ENCODE data around the gene MOB4.

MOB4 gene

DNA sequence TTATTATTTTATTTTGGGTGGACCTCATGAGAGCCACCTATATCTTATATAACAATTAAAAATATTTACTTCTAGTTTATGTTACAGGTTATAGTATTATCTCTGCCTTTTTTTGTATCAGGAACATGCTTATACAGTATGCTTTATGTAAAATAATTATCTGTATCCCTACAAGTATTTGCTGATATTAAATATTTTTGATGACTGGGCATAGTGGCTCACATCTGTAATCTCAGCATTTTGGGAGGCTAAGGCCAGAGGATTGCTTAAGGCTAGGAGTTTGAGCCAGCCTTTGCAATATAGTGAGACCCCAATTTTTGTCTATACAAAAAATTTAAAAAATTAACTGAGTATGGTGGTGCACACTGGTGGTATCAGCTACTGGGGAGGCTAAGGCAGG is 39.6 kb downstream of the MOB4 start:
- Histone ChIP-seq H3K9me2 (replicated peaks; ENCODE audit: insufficient read depth, low read length) (no peaks in the 10 kb centered on the region), H3F3A (ENCODE audit: insufficient read depth, low read length) (0 out of 2 replicates have a peak, but pooled peaks cover 3% of the 10 kb centered on the region), H2AFZ (ENCODE audit: low read length) (no peak overlapping the region), H3K4me1 (ENCODE audit: low read length) (no peaks in the 10 kb centered on the region), H3K9me3 (replicated peaks; ENCODE audit: insufficient read depth, low read length) (no peaks in the 10 kb centered on the region), H3K4me3 (ENCODE audit: low read length) (no peak overlapping the region), H4K20me1 (ENCODE audit: insufficient read depth, low read length) (no peaks in the 10 kb centered on the region), H3K36me3 (replicated peaks; ENCODE audit: insufficient read depth, low read length) (no peaks in the 10 kb centered on the region; the same call in 1 of the 2 replicates), H3K4me2 (ENCODE audit: low read depth, low read length) (no peak overlapping the region), H3K9ac (ENCODE audit: low read length) (no peak overlapping the region), H3K27me3 (replicated peaks; ENCODE audit: insufficient read depth, low read length) (no peaks in the 10 kb centered on the region), H3K27ac (ENCODE audit: low read length) (no peak overlapping the region), H3K79me2 (ENCODE audit: low read length) (no peaks in the 10 kb centered on the region)
- TF ChIP-seq EZH2 (optimal IDR thresholded peaks at IDR 0.05; ENCODE audit: low read depth, low read length) (no peak), EZH2phosphoT487 (IDR thresholded peaks at IDR 0.05; ENCODE audit: low read length) (no peak)
- TF ChIP-seq, protein P1, sequence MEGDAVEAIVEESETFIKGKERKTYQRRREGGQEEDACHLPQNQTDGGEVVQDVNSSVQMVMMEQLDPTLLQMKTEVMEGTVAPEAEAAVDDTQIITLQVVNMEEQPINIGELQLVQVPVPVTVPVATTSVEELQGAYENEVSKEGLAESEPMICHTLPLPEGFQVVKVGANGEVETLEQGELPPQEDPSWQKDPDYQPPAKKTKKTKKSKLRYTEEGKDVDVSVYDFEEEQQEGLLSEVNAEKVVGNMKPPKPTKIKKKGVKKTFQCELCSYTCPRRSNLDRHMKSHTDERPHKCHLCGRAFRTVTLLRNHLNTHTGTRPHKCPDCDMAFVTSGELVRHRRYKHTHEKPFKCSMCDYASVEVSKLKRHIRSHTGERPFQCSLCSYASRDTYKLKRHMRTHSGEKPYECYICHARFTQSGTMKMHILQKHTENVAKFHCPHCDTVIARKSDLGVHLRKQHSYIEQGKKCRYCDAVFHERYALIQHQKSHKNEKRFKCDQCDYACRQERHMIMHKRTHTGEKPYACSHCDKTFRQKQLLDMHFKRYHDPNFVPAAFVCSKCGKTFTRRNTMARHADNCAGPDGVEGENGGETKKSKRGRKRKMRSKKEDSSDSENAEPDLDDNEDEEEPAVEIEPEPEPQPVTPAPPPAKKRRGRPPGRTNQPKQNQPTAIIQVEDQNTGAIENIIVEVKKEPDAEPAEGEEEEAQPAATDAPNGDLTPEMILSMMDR (IDR thresholded peaks at IDR 0.05; ENCODE audit: low read length): no peak
- no peak for DNase-seq

DNA sequence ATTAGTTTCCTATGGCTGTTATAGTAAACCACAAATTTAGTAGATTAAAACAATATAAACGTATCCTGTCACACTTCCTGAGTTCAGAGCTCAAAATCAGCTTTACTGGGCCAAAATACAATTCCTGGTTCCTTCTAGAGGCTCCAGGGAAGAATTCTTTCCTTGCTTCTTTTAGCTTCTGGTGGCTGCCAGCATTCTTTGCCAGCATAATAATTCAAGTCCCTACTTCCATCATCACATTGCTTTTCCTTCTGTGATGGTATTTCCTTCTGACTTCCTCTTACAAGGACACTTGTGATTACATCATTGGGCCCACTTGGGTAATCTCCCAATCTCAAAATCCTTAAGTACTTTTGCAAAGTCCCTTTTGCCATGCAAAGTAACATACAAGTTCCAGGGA is 40.6 kb downstream of the MOB4 start:
- Histone ChIP-seq H3K79me2 (ENCODE audit: low read length) (no peaks in the 10 kb centered on the region), H3K4me3 (ENCODE audit: low read length) (no peak overlapping the region), H3K9ac (ENCODE audit: low read length) (no peak overlapping the region), H3K4me1 (ENCODE audit: low read length) (no peaks in the 10 kb centered on the region), H4K20me1 (ENCODE audit: insufficient read depth, low read length) (no peaks in the 10 kb centered on the region), H3K36me3 (replicated peaks; ENCODE audit: insufficient read depth, low read length) (no peaks in the 10 kb centered on the region; the same call in 1 of the 2 replicates), H3K27me3 (replicated peaks; ENCODE audit: insufficient read depth, low read length) (no peaks in the 10 kb centered on the region), H3K9me2 (replicated peaks; ENCODE audit: insufficient read depth, low read length) (no peaks in the 10 kb centered on the region), H3F3A (ENCODE audit: insufficient read depth, low read length) (0 out of 2 replicates have a peak, but pooled peaks cover 3% of the 10 kb centered on the region), H3K27ac (ENCODE audit: low read length) (no peak overlapping the region), H2AFZ (ENCODE audit: low read length) (no peak overlapping the region), H3K4me2 (ENCODE audit: low read depth, low read length) (no peak overlapping the region), H3K9me3 (replicated peaks; ENCODE audit: insufficient read depth, low read length) (no peaks in the 10 kb centered on the region)
- no peak for DNase-seq
- TF ChIP-seq EZH2phosphoT487 (IDR thresholded peaks at IDR 0.05; ENCODE audit: low read length): no peak
- TF ChIP-seq, protein P1 (IDR thresholded peaks at IDR 0.05; ENCODE audit: low read length): no peak
- no peak for TF ChIP-seq EZH2 (optimal IDR thresholded peaks at IDR 0.05; ENCODE audit: low read depth, low read length)

DNA sequence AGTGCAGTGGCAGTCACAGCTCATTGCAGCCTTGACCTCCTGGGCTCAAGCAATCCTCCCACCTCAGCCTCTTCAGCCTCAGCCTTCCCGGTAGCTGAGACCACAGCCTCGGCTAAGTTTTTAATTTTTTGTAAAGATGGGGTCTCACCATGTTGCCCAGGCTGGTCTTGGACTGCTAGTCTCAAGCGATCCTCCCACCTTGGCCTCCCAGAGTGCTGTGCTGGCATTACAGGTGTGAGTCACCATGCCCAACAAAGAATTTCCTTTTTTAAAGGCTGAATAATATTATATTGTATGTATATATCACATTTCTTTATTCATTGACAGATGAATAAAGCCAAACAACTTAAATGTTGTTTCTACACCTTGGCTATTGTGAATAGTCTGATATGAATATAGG is 42.5 kb downstream of the MOB4 start:
- Histone ChIP-seq H3K79me2 (ENCODE audit: low read length) (no peaks in the 10 kb centered on the region), H3K9ac (ENCODE audit: low read length) (no peak overlapping the region)

More for the DNA sequence above, 42.5 kb downstream of the MOB4 start:
- Histone ChIP-seq H3K4me1 (ENCODE audit: low read length) (no peaks in the 10 kb centered on the region), H2AFZ (ENCODE audit: low read length) (no peak overlapping the region), H3F3A (ENCODE audit: insufficient read depth, low read length) (0 out of 2 replicates have a peak, but pooled peaks cover 3% of the 10 kb centered on the region), H3K36me3 (replicated peaks; ENCODE audit: insufficient read depth, low read length) (no peaks in the 10 kb centered on the region; the same call in 1 of the 2 replicates), H3K4me2 (ENCODE audit: low read depth, low read length) (no peak overlapping the region), H3K4me3 (ENCODE audit: low read length) (no peak overlapping the region), H3K27ac (ENCODE audit: low read length) (no peak overlapping the region), H3K27me3 (replicated peaks; ENCODE audit: insufficient read depth, low read length) (no peaks in the 10 kb centered on the region), H3K9me2 (replicated peaks; ENCODE audit: insufficient read depth, low read length) (no peaks in the 10 kb centered on the region), H3K9me3 (replicated peaks; ENCODE audit: insufficient read depth, low read length) (no peaks in the 10 kb centered on the region), H4K20me1 (ENCODE audit: insufficient read depth, low read length) (no peaks in the 10 kb centered on the region)
- no peak for DNase-seq
- TF ChIP-seq, protein P1 (IDR thresholded peaks at IDR 0.05; ENCODE audit: low read length): no peak
- no peak for TF ChIP-seq EZH2 (optimal IDR thresholded peaks at IDR 0.05; ENCODE audit: low read depth, low read length)
- no peak for TF ChIP-seq EZH2phosphoT487 (IDR thresholded peaks at IDR 0.05; ENCODE audit: low read length)

Measured in MM.1S (cell line).